Panc1 (cell line): ENCODE results near the gene SEBOX.
A peak's percentile ranks its signal among the peaks of the same experiment; 100 is the strongest.

Experiments used
- CTCF ChIP-seq: fragments of 450-650 bp; IDR thresholded peaks from 2 replicates; pipeline ENCODE4 v1.5.1; 2017; ENCODE audit warnings: mild to moderate bottlenecking
- POLR2AphosphoS5 ChIP-seq: IDR thresholded peaks from 2 replicates; pipeline ENCODE4 v1.6.1; 2012; ENCODE audit warnings: mild to moderate bottlenecking, low read depth, low read length, moderate library complexity
- TCF7L2 ChIP-seq: IDR thresholded peaks from 2 replicates; pipeline ENCODE4 v1.6.1; 2011; ENCODE audit warnings: mild to moderate bottlenecking, low read depth, low read length, inconsistent platforms

- TF ChIP-seq CTCF = peak; percentile 12; the same call in 1 of the 2 replicates
- TF ChIP-seq TCF7L2 = no peak
- no peak for TF ChIP-seq POLR2AphosphoS5
Observed at GRCh38 chr17:28413804-28414203, 48.8 kb upstream of the SEBOX start.
